GM21528 (cell line): ENCODE results near the gene BMPR1A.

Experiments used
- ATAC-seq: cut with Tn5 transposase; IDR thresholded peaks from one replicate; pipeline ENCODE4 v1.9.1; 2021; ENCODE audit warnings: mild to moderate bottlenecking, moderate library complexity; ENCODE audit not compliant: unreplicated experiment, low FRiP score

The BMPR1A gene

GRCh38 chr10:86758189-86759072, 2.0 kb downstream of the BMPR1A start:
- ATAC-seq: no peak

- ATAC-seq: no peak
Observed at GRCh38 chr10:86759073-86759672, 2.8 kb downstream of the BMPR1A start.

GRCh38 chr10:86763404-86763803, 7.0 kb downstream of the BMPR1A start:
- no peak for ATAC-seq

- ATAC-seq: no peak
Observed at GRCh38 chr10:86765548-86765947, 9.1 kb downstream of the BMPR1A start.

- ATAC-seq: no peak
Observed at GRCh38 chr10:86768412-86769062, 12.1 kb downstream of the BMPR1A start.

GRCh38 chr10:86769991-86770390, 13.6 kb downstream of the BMPR1A start:
- no peak for ATAC-seq

- no peak for ATAC-seq
Observed at GRCh38 chr10:86770412-86770960, 14.1 kb downstream of the BMPR1A start.

- ATAC-seq: no peak
Observed at GRCh38 chr10:86773498-86773897, 17.1 kb downstream of the BMPR1A start.

- ATAC-seq: no peak
Observed at GRCh38 chr10:86775056-86775869, 18.8 kb downstream of the BMPR1A start.

- no peak for ATAC-seq
Observed at GRCh38 chr10:86775870-86776180, 19.4 kb downstream of the BMPR1A start.

GRCh38 chr10:86779220-86780017, 23.0 kb downstream of the BMPR1A start:
- ATAC-seq: no peak

GRCh38 chr10:86782701-86783418, 26.4 kb downstream of the BMPR1A start:
- ATAC-seq: peak; percentile 85

- no peak for ATAC-seq
Observed at GRCh38 chr10:86785037-86785436, 28.6 kb downstream of the BMPR1A start.

- ATAC-seq: no peak
Observed at GRCh38 chr10:86785968-86786367, 29.5 kb downstream of the BMPR1A start.

- ATAC-seq: no peak
Observed at GRCh38 chr10:86786368-86786767, 29.9 kb downstream of the BMPR1A start.

GRCh38 chr10:86790394-86790793, 34.0 kb downstream of the BMPR1A start:
- no peak for ATAC-seq

GRCh38 chr10:86792461-86793167, 36.2 kb downstream of the BMPR1A start:
- no peak for ATAC-seq

- no peak for ATAC-seq
Observed at GRCh38 chr10:86793696-86794095, 37.3 kb downstream of the BMPR1A start.
